Neural cell (in vitro differentiated cells): ENCODE results near the gene SAMD4B. TPM values are rescaled to one million over a fixed set of nuclear protein-coding genes. Genes with fewer than 3 reads are reported as not detected.

Experiments
- H2AFZ ChIP-seq: fragments of 200-600, 300-800 bp; sonication (generic), shearing (Covaris generic); 2 replicates; pipeline ENCODE4 v1.6.0; 2014; ENCODE audit warnings: low read depth, mild to moderate bottlenecking, antibody characterized with exemption, low read length, moderate library complexity
- H3F3A ChIP-seq: fragments of 200-600 bp; shearing (Covaris generic); 2 replicates; pipeline ENCODE4 v1.6.1; 2016; ENCODE audit warnings: mild to moderate bottlenecking, moderate library complexity, mixed read lengths, antibody characterized with exemption, low read length; ENCODE audit not compliant: insufficient read depth, poor library complexity, severe bottlenecking
- H3K27ac ChIP-seq: fragments of 200-600, 300-800 bp; sonication (generic), shearing (Covaris generic); 2 replicates; pipeline ENCODE4 v1.5.1; 2014; ENCODE audit warnings: mild to moderate bottlenecking, low read length, moderate library complexity
- H3K27me3 ChIP-seq: fragments of 300-800, 200-600 bp; sonication (generic), shearing (Covaris generic); 2 replicates; pipeline ENCODE4 v1.6.0; 2014; ENCODE audit warnings: mild to moderate bottlenecking, low read depth, low read length, moderate library complexity; ENCODE audit not compliant: insufficient read depth
- H3K36me3 ChIP-seq: fragments of 300-800, 200-600 bp; sonication (generic), shearing (Covaris generic); 2 replicates; pipeline ENCODE4 v1.5.1; 2014; ENCODE audit warnings: mild to moderate bottlenecking, antibody characterized with exemption, low read length, moderate library complexity; ENCODE audit not compliant: insufficient read depth
- H3K4me2 ChIP-seq: fragments of 300-800, 200-600 bp; sonication (generic), shearing (Covaris generic); 2 replicates; pipeline ENCODE4 v1.6.0; 2014; ENCODE audit warnings: mild to moderate bottlenecking, low read length
- H3K4me3 ChIP-seq: fragments of 300-800, 200-600 bp; sonication (generic), shearing (Covaris generic); 2 replicates; pipeline ENCODE4 v1.5.1; 2014; ENCODE audit warnings: mild to moderate bottlenecking, low read length, moderate library complexity
- H3K79me2 ChIP-seq: fragments of 200-600 bp; shearing (Covaris generic); replicated peaks from 2 replicates; pipeline ENCODE4 v1.6.0; 2014; ENCODE audit warnings: mild to moderate bottlenecking, low read length, moderate library complexity; ENCODE audit not compliant: insufficient read depth
- H3K9ac ChIP-seq: fragments of 300-800, 200-600 bp; sonication (generic), shearing (Covaris generic); 2 replicates; pipeline ENCODE4 v1.6.1; 2016; ENCODE audit warnings: mild to moderate bottlenecking, low read length, mixed read lengths
- H3K9me2 ChIP-seq: fragments of 200-600 bp; shearing (Covaris generic); 2 replicates; pipeline ENCODE4 v1.6.1; 2016; ENCODE audit warnings: mild to moderate bottlenecking, low read length, mixed read lengths; ENCODE audit not compliant: insufficient read depth
- H3K9me3 ChIP-seq: fragments of 200-600, 300-800 bp; sonication (generic), shearing (Covaris generic); 2 replicates; pipeline ENCODE4 v1.6.1; 2016; ENCODE audit warnings: mild to moderate bottlenecking, mixed run types, low read length, moderate library complexity, mixed read lengths
- H4K20me1 ChIP-seq: fragments of 200-600 bp; shearing (Covaris generic); 2 replicates; pipeline ENCODE4 v1.6.1; 2016; ENCODE audit warnings: mild to moderate bottlenecking, mixed run types; ENCODE audit not compliant: insufficient read depth
- CTCF ChIP-seq: fragments of 450-650 bp; IDR thresholded peaks from 2 replicates; pipeline ENCODE4 v1.5.1; 2014; ENCODE audit warnings: antibody characterized with exemption, mild to moderate bottlenecking, moderate library complexity; ENCODE audit not compliant: poor library complexity, severe bottlenecking
- EP300 ChIP-seq: fragments of 450-650 bp; conservative IDR thresholded peaks from 2 replicates; pipeline ENCODE4 v1.6.1; 2014; ENCODE audit warnings: antibody characterized with exemption, mild to moderate bottlenecking, moderate library complexity; ENCODE audit not compliant: poor library complexity, severe bottlenecking
- EZH2 ChIP-seq: fragments of 200-600, 300-800 bp; shearing (Covaris generic), sonication (generic); IDR thresholded peaks from 2 replicates; pipeline ENCODE4 v1.6.1; 2014; ENCODE audit warnings: antibody characterized with exemption, low read length, borderline replicate concordance, mild to moderate bottlenecking; ENCODE audit not compliant: insufficient read depth, poor library complexity, severe bottlenecking
- MXI1 ChIP-seq: fragments of 450-650 bp; conservative IDR thresholded peaks from 2 replicates; pipeline ENCODE4 v1.6.1; 2014; ENCODE audit warnings: antibody characterized with exemption, mild to moderate bottlenecking; ENCODE audit not compliant: poor library complexity, severe bottlenecking
- POLR2AphosphoS5 ChIP-seq: IDR thresholded peaks from 2 replicates; pipeline ENCODE4 v1.6.1; 2012
- RAD21 ChIP-seq: fragments of 450-650 bp; conservative IDR thresholded peaks from 2 replicates; pipeline ENCODE4 v1.6.1; 2014; ENCODE audit warnings: antibody characterized with exemption, mild to moderate bottlenecking, moderate library complexity
- REST ChIP-seq: IDR thresholded peaks from 2 replicates; pipeline ENCODE4 v1.6.1; 2012; ENCODE audit warnings: borderline replicate concordance
- SMC3 ChIP-seq: fragments of 450-650 bp; conservative IDR thresholded peaks from 2 replicates; pipeline ENCODE4 v1.6.1; 2014; ENCODE audit warnings: antibody characterized with exemption, mild to moderate bottlenecking, moderate library complexity; ENCODE audit not compliant: poor library complexity
- TAF1 ChIP-seq: IDR thresholded peaks from 2 replicates; pipeline ENCODE4 v1.6.1; 2012; ENCODE audit warnings: low read depth
- polyA plus RNA-seq: library from polyadenylated mRNA; depleted of rRNA; stranded (reverse); fragments of >200 nt; gene quantifications from 2 replicates; pipeline ENCODE4 v1.2.3, GENCODE V29; 2014

The SAMD4B gene
- polyA plus RNA-seq, 1 donor from 2014 or later = 19.3 TPM

- Histone ChIP-seq H3K79me2 (peaks cover 23% of the 10 kb centered on the region), H3K9me2 (no peaks in the 10 kb centered on the region), H3K9me3 (no peaks in the 10 kb centered on the region), H3K27ac (peak within 1 kb of the TSS; percentile 96), H3K4me3 (peak within 1 kb of the TSS; percentile 95), H3K36me3 (no peaks in the 10 kb centered on the region), H3F3A (no peaks in the 10 kb centered on the region), H2AFZ (peak within 1 kb of the TSS; percentile 54), H3K4me2 (peak within 1 kb of the TSS; percentile 97), H3K9ac (peak within 1 kb of the TSS; percentile 94), H4K20me1 (no peaks in the 10 kb centered on the region), H3K27me3 (no peaks in the 10 kb centered on the region)
- peak; percentile 68 for TF ChIP-seq SMC3
- TF ChIP-seq EP300 = peak; percentile 77
- TF ChIP-seq RAD21 = peak; percentile 46
- no peak for TF ChIP-seq EZH2
- TF ChIP-seq POLR2AphosphoS5 = peak; percentile 89
- TF ChIP-seq TAF1 = peak; percentile 94
- peak; percentile 73 for TF ChIP-seq CTCF
- TF ChIP-seq REST = no peak
- TF ChIP-seq MXI1 = peak; percentile 84
Observed at GRCh38 chr19:39390751-39391437, 48.7 kb downstream of the SAMD4B start, which contains the start of the genes MED29 and PAF1. TSS of gene MED29 (plus strand) at chr19:39391378. CDS start at chr19:39391423, 45 bp downstream. TSS of gene PAF1 (minus strand) at chr19:39391106. CDS start at chr19:39390864, 242 bp downstream.

- H3F3A ChIP-seq = no peaks in the 10 kb centered on the region
- H3K27me3 ChIP-seq = no peaks in the 10 kb centered on the region
- H4K20me1 ChIP-seq = no peaks in the 10 kb centered on the region
- no peak overlapping the region for H3K4me2 ChIP-seq
- TF ChIP-seq EZH2 (no peak), CTCF (peak; percentile 82), SMC3 (peak; percentile 82), EP300 (no peak), REST (no peak), TAF1 (no peak), RAD21 (peak; percentile 78), MXI1 (no peak), POLR2AphosphoS5 (no peak)
- no peaks in the 10 kb centered on the region for H3K36me3 ChIP-seq
- H3K4me3 ChIP-seq = no peak overlapping the region
- no peaks in the 10 kb centered on the region for H3K9me2 ChIP-seq
- H3K9ac ChIP-seq = no peak overlapping the region
- H3K9me3 ChIP-seq = no peaks in the 10 kb centered on the region
- peaks cover 3% of the 10 kb centered on the region for H3K79me2 ChIP-seq
- no peak overlapping the region for H3K27ac ChIP-seq
- H2AFZ ChIP-seq = no peak overlapping the region
Observed at GRCh38 chr19:39397360-39398296, 55.4 kb downstream of the SAMD4B start.
